RWPE1 (cell line): Measurements from ENCODE around the gene GPR176.

Experiments
- CTCF ChIA-PET: fragments of 350-600 bp; sonication (Branson Sonifier 250); formaldehyde crosslinking; extraction: SDS; loops from one replicate; lab custom pipeline; 2021; lab: Yijun Ruan, JAX
- POLR2A ChIA-PET: fragments of 400-600 bp; formaldehyde crosslinking; extraction: SDS; loops from one replicate; lab custom pipeline; 2020; ENCODE audit warnings: antibody characterized with exemption; ENCODE audit not compliant: low non-redundant PET; lab: Yijun Ruan, JAX
- DNase-seq: peaks from one replicate; pipeline ENCODE4 v3.0.0; 2012; ENCODE audit warnings: low spot score
- H3K27ac ChIP-seq: fragments of 450-650 bp; 2 replicates; pipeline ENCODE4 v1.5.1; 2017
- TF ChIP-seq, protein P1 (sequence below): fragments of 450-650 bp; conservative IDR thresholded peaks from 2 replicates; pipeline ENCODE4 v1.5.1; 2017; ENCODE audit warnings: low read depth, mild to moderate bottlenecking

The GPR176 gene

DNA sequence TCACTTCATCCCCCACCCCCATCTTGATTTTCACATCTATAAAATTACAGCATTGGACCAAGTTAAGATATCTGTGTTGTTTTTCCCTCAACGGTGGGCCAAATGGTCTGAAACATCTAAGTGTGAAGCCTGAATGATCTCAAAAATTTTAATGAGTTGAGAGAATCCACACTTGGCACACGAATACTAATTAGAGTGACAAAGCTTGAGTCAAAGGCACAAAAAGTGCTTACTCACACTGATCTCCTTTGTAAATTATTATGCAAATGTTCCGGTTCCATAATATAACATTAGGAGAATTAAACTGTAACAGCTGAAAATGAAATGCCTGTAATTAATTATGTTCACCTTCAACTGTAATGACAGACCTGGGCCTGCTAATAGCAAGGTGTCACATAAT, 33.6 kb downstream of the GPR176 start:
- CTCF ChIA-PET: no interaction called here

DNA sequence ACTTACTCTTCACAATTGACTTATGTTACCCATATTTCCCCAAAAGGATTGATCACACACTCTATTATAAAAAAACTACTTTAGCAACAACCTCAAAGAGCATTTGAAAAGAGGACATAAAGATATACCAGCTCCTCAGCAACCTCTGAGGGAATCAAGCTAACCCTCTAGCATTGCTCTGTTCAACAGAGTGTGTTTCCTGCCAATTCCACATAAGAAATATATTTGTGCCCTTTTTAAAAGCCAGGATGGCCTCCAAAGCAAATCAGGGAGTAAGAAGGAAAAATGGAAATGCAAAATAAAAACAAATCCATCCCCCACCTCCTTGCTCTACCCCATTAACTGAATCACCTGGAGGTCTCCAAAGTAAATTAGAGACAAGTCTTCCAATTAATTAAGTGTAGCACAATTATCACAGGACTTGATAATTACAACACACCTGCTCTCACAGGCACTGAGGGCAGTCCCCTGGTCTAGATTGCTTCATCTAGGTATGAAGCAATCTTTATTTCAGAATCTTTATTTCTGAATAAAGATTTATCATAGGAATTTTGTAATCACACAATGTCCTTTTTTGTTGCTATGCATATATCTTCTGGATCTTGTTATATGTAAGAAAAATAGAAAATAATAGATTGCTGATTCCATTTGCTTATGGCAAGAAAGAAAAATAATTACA, 34.8 kb downstream of the GPR176 start:
- TF ChIP-seq, protein P1, sequence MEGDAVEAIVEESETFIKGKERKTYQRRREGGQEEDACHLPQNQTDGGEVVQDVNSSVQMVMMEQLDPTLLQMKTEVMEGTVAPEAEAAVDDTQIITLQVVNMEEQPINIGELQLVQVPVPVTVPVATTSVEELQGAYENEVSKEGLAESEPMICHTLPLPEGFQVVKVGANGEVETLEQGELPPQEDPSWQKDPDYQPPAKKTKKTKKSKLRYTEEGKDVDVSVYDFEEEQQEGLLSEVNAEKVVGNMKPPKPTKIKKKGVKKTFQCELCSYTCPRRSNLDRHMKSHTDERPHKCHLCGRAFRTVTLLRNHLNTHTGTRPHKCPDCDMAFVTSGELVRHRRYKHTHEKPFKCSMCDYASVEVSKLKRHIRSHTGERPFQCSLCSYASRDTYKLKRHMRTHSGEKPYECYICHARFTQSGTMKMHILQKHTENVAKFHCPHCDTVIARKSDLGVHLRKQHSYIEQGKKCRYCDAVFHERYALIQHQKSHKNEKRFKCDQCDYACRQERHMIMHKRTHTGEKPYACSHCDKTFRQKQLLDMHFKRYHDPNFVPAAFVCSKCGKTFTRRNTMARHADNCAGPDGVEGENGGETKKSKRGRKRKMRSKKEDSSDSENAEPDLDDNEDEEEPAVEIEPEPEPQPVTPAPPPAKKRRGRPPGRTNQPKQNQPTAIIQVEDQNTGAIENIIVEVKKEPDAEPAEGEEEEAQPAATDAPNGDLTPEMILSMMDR: no peak
- CTCF ChIA-PET: interaction anchor here (0.6 kb wide), 1 partner anchor 11 kb away, joined by 3 read pairs; no protein-coding TSS in a partner anchor
- no peak for DNase-seq
- no peak overlapping the region for H3K27ac ChIP-seq
- POLR2A ChIA-PET: no interaction called here

More for the DNA sequence above, 33.6 kb downstream of the GPR176 start:
- no peak overlapping the region for H3K27ac ChIP-seq
- POLR2A ChIA-PET: no interaction called here
- DNase-seq: no peak
- TF ChIP-seq, protein P1: no peak

DNA sequence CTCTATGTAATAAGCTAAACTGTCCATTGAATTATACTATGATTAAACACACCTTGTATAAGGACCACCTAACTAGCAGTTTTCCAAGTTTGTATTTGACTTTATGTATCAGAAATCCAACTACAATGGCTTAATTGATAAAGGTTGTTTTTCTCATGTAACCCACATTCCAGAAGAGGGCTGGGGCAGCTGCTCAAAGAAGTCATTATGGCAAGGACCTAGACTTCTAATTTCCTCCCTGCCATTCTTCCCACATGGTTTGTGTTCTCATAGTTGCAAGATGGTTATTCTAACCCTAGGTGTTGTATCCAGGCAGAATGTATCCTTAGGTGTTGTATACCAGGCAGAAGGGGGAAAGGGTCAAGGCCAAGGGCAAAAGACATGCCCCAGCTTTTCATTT, 35.7 kb downstream of the GPR176 start:
- DNase-seq: no peak
- ChIA-PET POLR2A (no interaction called here), CTCF (no interaction called here)
- TF ChIP-seq, protein P1: no peak
- H3K27ac ChIP-seq: no peak overlapping the region

DNA sequence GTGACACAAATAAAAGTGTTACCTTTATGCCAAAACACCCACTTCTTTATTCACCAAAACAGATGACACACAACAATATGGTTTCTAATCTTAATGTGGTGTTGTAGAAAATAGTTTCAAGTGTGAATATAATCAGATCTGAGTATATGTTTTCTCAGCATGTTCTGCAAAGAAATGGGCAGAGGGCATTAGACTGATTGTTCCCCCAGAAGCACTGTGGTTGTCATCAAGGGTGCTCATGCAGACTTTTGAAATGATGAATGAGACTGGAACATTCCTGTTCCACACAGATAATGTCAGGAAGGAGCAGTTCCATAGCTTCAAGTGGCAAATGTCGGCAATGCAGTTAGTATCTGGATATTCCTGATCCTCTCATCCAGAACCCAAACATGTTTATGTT, 37.5 kb downstream of the GPR176 start:
- TF ChIP-seq, protein P1: no peak
- H3K27ac ChIP-seq: no peak overlapping the region
- no peak for DNase-seq
- POLR2A ChIA-PET: no interaction called here
- CTCF ChIA-PET: no interaction called here

DNA sequence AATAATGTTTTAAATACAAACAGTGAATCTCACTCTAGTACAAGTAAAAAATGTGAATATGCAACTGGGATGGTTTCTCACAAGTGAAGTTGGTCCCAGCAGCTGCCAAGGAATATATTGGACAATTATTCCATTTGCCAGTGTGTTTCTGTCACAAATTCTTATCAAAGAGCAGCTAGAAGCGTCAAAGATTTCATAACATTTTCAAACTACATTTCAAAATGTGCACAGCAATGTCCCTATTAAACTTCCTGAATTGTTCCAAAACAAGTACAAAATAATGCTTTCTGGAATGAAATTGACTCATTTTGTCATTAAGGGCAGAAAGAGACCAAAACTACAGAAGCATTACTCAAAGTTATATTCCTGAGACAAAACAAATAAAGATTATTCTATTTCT, 38.3 kb downstream of the GPR176 start:
- no peak overlapping the region for H3K27ac ChIP-seq
- DNase-seq: no peak
- POLR2A ChIA-PET: no interaction called here
- CTCF ChIA-PET: interaction anchor here (0.6 kb wide), 1 partner anchor 101 kb away, joined by 4 read pairs; no protein-coding TSS in a partner anchor
- TF ChIP-seq, protein P1: no peak

DNA sequence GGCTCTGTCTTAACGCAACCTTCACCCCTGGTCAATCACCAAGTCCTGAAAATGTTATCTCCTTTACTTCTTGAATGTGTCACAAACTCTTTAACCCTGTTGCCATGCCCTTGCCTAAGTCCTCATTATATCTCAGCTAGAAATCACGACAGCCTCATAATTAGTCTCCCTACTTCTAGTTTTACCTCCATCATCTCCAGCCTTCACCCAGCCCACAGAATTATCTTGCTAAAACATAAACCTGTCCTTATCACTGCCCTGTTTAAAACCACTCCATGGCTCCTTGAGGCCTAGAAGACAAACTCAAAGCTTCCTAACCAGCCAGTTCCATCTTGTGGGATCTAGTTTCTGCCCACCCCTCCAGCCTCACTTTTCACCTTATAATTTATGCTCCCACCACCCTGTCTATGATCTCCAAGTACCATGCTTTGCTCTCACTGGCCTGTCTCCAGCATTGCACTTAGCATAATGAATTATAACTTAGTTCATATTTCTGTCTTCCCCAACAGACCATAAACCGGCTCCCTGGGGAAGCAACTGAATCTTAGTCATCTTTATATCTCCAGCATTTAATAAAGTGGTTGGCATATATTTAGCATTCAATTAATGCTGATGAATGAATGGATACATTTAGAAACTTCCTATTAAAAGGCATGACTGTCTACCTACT, 39.2 kb downstream of the GPR176 start:
- TF ChIP-seq, protein P1: no peak
- ChIA-PET CTCF (no interaction called here), POLR2A (no interaction called here)
- H3K27ac ChIP-seq: no peak overlapping the region
- DNase-seq: no peak
